Measurements from ENCODE around the gene RPL22.

Gene RPL22

DNA sequence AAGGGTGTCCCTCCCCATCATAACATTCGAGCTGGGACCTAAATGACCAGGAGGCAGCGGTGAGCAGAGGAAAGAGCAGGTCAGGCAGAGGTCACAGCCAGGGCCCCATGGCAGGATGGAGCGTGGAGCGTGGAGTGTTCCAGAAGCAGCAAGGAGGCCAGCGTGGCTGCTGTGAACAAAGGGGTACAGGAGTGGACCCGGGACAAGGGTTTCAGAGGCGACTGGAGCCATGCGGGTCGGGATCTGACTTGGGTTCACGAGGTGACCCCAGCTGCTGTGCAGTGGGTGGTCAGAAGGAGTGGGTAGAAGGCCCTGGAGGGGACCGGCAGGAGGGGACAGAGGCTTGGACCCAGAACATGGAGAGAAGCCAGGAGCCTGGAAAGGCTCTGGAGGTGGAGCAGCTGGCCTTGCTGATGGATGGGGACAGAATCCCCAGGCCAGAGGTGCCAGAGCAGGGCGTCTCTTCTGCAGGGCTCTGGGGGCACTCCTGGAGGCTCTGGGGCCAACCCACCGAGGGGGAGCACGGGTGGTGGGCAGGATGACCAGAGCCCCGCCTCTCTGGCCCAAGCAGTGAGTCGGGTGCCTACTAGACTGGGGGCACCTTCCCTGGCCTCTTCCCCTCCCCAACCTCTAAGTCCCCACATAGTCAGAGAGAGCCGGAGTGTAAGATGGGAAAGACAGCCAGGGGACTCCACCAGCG, 21.6 kb downstream of the RPL22 start:
- H3K27ac ChIP-seq = no peak overlapping the region
- ChIA-PET CTCF (interaction anchor here (0.9 kb wide), 1 partner anchor 69 kb away, joined by 3 read pairs; no protein-coding TSS in a partner anchor), POLR2A (ENCODE audit: low non-redundant PET) (no interaction called here)
- TF ChIP-seq, protein P1, sequence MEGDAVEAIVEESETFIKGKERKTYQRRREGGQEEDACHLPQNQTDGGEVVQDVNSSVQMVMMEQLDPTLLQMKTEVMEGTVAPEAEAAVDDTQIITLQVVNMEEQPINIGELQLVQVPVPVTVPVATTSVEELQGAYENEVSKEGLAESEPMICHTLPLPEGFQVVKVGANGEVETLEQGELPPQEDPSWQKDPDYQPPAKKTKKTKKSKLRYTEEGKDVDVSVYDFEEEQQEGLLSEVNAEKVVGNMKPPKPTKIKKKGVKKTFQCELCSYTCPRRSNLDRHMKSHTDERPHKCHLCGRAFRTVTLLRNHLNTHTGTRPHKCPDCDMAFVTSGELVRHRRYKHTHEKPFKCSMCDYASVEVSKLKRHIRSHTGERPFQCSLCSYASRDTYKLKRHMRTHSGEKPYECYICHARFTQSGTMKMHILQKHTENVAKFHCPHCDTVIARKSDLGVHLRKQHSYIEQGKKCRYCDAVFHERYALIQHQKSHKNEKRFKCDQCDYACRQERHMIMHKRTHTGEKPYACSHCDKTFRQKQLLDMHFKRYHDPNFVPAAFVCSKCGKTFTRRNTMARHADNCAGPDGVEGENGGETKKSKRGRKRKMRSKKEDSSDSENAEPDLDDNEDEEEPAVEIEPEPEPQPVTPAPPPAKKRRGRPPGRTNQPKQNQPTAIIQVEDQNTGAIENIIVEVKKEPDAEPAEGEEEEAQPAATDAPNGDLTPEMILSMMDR (conservative IDR thresholded peaks at IDR 0.05; ENCODE audit: low read depth) = no peak
- no peak for DNase-seq (ENCODE audit: low spot score)

DNA sequence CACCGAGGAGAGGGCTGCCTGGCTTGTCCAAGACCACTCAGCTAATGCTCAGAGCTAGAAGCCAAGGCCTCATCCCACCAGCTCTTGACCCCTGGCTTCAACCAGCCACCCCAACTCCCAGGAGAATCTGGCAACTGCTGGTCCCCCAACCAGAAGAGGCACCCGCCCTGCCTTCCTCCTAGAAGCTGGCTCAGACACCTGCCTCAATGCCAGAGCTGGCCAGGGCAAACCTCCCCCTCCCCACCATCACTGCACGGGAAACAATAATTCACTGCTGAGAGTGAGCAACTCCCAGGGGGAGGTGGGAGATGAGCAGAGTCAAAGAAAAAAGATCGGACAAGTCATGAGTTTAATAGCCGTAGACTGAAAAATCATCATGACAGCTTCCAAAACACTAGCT, 22.6 kb downstream of the RPL22 start:
- POLR2A ChIA-PET (ENCODE audit: low non-redundant PET) = no interaction called here
- DNase-seq (ENCODE audit: low spot score) = no peak
- TF ChIP-seq, protein P1 (conservative IDR thresholded peaks at IDR 0.05; ENCODE audit: low read depth) = no peak
- CTCF ChIA-PET = no interaction called here
- no peak overlapping the region for H3K27ac ChIP-seq

DNA sequence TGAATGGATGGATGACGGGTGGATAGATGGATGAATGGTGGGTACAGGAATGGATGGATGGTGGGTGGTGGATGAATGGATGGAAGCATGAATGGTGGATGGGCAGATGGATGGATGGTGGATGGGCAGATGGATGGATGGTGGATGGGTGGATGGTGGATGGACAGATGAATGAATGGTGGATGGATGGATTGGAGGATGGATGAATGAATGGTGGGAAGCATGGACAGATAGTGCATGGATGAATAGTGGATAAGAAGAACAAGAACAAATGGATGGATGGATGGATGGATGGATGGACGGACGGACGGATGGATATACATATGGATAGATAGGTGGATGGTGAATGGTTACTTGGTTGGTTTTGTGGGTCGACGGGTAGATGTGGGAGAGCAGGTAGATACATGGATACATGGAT, 24.0 kb downstream of the RPL22 start:
- no peak overlapping the region for H3K27ac ChIP-seq
- TF ChIP-seq, protein P1 (conservative IDR thresholded peaks at IDR 0.05; ENCODE audit: low read depth) = no peak
- POLR2A ChIA-PET (ENCODE audit: low non-redundant PET) = no interaction called here
- no peak for DNase-seq (ENCODE audit: low spot score)
- CTCF ChIA-PET = no interaction called here

DNA sequence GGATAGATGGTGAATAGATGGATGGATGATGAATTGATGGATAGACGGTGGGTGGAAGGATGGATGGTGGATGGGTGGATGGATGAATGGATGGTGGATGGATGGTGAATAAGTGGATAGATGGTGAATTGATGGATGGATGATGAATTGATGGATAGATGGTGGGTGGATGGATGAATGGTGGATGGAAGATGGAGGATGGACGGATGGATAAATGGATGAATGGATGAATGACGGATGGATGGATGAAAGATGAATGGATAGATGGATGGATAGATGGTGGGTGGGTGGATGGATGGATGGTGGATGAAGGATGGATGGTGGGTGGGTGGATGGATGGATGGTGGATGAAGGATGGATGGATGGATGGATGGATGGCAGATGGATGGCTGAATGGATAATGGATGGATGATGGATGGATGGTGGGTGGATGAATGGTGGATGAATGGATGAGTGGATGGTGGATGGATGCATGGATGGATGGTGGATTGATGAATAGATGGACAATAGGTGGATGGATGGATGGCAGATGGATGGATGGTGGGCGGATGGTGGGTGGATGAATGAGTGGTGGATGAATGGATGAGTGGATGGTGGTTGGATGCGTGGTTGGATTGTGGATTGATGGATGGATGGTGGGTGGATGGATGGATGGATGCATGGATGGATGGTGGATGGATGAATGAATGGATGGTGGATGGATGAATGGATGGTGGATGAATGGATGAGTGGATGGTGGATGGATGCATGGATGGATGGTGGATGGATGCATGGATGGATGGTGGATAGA, 24.6 kb downstream of the RPL22 start:
- ChIA-PET CTCF (no interaction called here), POLR2A (ENCODE audit: low non-redundant PET) (no interaction called here)
- TF ChIP-seq, protein P1 (conservative IDR thresholded peaks at IDR 0.05; ENCODE audit: low read depth) = no peak
- no peak overlapping the region for H3K27ac ChIP-seq
- DNase-seq (ENCODE audit: low spot score) = no peak

DNA sequence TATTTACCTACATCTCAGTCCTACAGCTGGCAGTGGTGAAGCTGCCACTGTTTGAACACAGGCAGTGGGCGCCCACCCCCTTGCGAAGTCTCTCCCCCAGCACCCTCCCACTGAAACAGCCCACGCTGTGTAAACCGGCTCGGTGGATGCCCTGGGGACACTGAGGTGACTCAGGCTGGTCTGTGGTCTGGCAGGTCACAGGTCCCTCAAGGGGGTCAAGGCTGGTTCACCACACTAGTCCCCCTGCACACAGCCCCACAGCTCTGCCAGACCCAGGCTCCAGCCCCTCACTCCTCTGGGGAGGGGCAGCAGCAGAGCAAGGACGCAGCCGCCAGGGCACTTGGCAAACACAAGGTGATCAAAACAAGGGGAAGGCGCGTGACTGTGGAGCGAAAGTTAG, 26.8 kb downstream of the RPL22 start:
- POLR2A ChIA-PET (ENCODE audit: low non-redundant PET) = no interaction called here
- no peak overlapping the region for H3K27ac ChIP-seq
- DNase-seq (ENCODE audit: low spot score) = no peak
- CTCF ChIA-PET = interaction anchor here (0.7 kb wide), 1 partner anchor 13 kb away, joined by 4 read pairs; no protein-coding TSS in a partner anchor
- TF ChIP-seq, protein P1 (conservative IDR thresholded peaks at IDR 0.05; ENCODE audit: low read depth) = no peak

DNA sequence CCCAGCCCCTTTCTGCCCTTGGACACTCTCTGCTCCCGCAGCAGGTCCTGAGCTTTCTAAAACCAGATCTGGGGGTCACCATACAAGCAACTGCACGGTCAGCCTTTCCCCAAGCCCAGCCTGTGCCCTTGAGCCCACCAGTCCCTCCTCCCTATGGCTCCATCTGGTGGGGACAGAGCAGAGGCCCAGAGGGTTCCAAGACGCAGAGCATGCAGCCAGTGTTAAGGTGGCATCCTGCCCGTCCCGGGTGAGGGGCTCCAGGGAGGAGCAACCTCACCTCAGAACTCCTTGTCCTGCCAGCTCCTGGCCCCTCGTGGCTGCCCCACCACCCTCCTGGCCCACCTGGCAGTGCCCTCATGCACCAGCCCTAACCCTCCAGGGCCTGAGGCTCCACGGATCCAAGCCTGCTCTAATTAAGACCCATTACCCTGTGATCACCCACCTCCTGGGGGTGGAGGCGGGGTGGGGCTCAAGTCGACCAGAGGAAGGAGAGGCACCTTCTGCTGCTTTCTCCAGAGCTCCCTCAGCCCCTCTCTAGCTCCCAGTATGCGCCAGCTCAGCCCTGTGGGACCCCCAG, 27.8 kb downstream of the RPL22 start:
- CTCF ChIA-PET = interaction anchor here (0.6 to 1.1 kb wide), 2 partner anchors 18 to 182 kb away, joined by 3 to 4 read pairs; no protein-coding TSS in a partner anchor
- no peak overlapping the region for H3K27ac ChIP-seq
- DNase-seq (ENCODE audit: low spot score) = no peak
- TF ChIP-seq, protein P1 (conservative IDR thresholded peaks at IDR 0.05; ENCODE audit: low read depth) = no peak; the same call in 1 of the 2 replicates
- POLR2A ChIA-PET (ENCODE audit: low non-redundant PET) = no interaction called here

Measured in RWPE1 (cell line).